NCI-H1436 (cell line): ENCODE data around the gene SNUPN.
A peak's percentile ranks its signal among the peaks of the same experiment; 100 is the strongest.
"Not testable (repeated sequence)": the region's sequence is repeated elsewhere in the genome, so short reads cannot be mapped to it uniquely, and the experiment has no call there.

Source experiments
- DNase-seq: peaks from one replicate; lab custom pipeline; 2025; lab: John Stamatoyannopoulos, UW

SNUPN gene

DNA sequence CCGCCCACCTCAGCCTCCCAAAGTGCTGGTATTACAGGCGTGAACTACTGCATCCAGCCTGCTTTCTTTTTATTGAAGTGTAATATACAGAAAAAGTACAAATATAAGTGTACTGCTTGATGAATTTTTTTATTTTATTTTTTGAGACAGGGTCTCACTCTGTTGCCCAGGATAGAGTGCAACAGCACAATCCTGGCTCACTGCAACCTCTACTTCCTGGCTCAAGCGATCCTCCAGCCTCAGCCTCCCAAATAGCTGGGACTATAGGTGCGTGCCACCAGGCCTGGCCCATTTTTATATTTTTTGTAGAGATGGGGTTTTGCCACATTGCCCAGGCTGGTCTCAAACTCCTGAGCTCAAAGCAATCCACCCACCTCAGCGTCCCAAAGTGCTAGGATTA, 42.6 kb downstream of the SNUPN start:
- not testable (repeated sequence) for DNase-seq

DNA sequence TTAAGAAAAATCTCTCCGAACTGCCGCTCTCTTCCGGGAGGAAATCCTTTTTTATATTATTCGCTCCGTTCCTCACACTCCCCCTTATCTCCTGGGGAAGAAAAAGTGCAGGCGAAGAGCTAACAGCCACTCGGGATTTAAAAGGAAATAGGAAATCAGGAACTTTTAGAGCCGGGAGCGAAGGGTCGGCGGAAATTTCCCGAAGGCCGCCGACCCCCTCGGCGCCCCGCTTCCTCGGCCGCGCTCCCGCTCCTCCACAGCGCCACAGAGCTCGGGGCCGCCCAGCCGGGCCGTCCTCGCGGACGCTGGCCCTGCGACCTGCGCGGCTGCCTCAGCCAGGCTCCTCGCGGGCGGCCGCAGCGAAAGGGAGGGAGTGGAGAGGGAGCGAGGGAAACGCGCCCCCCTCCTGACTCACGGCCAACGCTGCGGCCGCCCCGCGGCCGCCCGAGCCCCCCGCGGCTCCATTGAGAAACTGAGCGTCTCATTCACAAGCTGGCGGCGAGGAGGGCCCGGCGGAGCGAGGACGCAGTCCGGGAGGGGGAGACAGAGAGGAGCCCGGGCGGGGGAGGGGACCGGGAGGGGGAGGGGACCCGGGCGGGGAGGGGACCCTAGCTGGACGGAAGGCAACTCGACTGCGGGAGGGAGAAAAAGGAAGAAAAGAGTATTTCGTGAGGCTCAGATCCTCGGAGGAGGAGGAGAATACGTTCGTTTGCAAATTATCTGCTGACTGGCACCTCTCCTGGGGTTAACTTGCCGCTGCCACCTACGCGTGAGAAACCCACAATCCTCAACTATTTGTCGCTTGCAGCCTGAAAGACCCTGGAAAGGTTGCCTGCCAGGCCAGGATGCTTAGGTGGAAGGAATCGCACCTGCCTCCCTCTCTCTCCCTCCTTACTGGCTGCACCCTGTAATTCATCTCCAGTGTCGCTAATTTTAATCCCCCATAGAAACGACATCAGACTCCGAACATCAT, 46.3 kb downstream of the SNUPN start, which contains the start of gene PTPN9:
Gene PTPN9 (minus strand): TSS at position 368 of the 973 bp plus-strand sequence. CDS start 539 bp downstream, outside the sequence.
- DNase-seq = peak; percentile 65

DNA sequence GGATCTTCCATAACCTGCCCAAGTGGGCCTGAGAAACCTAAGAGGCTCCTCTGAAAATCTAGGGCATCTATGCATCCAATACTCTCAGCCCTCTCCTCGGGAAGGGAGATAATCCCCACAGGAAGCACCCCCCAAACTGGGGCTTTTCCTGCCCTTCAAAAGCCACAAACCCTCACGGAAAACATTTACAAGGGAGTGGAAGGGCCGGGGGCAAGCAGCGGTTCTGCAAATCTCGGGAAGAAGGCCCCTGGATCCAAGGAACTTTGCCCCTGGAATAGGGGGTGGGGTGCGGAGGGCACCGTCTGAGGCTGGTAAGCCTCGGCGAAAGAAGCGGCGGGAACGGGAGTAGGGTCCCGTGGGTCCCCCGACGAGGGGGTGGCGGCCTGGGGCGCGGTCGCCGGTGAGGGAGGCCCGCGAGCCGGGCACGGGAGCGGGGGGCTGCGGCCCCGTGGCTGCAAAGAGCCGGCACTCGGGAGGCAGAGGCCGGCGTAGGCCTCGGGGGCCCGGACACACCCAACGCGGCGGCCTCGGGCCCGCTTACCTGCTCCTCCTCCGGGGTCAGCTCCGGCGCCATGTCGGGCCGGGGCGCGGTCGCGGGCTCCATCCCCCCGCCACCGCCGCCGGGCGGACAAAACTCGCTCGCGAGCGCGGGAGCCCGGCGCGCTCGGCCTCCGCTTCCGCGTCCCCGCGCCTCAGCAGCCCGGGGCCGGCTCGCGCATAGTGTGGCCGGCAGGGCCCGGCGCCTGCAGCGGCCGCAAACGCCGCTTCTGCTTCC, 47.2 kb downstream of the SNUPN start:
- no peak for DNase-seq

GRCh38 chr15:75577401-75578172, 47.9 kb downstream of the SNUPN start:
- DNase-seq = no peak

DNA sequence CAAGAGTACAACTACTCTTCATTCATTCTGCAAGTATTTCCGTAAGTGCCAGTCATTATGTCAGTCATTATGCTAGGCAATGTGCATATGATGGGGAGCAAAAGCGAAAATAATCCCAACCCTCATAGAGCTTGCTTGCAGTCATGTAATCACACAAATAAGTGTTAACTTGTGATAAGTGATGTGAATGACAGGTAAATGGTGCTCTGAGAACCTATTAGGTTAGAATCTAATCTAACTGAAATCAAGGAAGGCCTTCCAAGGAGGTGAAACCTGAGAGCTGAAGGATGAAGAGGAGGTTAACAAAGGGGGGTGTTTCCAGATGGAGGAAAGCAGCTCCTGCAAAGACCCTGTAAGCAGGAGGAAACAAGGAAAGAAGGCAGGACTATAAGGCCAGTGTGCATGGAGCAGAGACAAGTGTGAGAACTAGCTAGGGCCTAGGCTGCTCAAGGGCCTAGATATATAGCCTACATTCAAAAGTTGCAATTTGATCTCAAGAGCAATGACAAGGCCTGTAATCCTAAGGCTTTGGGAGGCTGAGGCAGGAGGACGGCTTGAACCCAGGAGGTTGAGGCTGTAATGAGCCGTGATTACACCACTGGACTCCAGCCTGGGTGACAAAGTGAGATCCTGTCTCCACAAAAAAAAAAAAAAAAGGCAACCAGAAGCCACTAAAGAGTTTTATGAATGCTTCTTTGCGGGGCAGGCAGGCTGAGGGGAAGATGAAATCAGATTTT, 51.7 kb downstream of the SNUPN start:
- peak; percentile 21 for DNase-seq

- DNase-seq = no peak
Measured at GRCh38 chr15:75570126-75570845, 55.2 kb downstream of the SNUPN start.

GRCh38 chr15:75565062-75565970, 60.2 kb downstream of the SNUPN start:
- no peak for DNase-seq

DNA sequence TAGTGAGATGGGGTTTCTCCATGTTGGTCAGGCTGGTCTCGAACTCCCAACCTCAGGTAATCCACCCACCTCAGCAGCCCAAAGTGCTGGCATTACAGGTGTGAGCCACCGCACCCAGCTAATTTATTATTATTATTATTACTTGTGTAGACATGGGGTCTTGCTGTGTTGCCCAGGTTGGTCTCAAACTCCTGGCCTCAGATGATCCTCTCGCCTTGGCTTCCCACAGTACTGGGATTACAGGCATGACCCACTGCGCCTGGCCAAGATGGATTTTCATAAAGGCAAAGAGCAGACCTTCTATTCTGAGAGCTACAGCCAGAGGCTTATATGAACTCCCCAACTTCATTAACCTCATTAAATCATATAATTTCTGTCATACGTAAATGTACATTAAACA, 63.6 kb downstream of the SNUPN start:
- DNase-seq = no peak

GRCh38 chr15:75559360-75559759, 66.2 kb downstream of the SNUPN start:
- DNase-seq = not testable (repeated sequence)

GRCh38 chr15:75558955-75559354, 66.6 kb downstream of the SNUPN start:
- DNase-seq = not testable (repeated sequence)

GRCh38 chr15:75554717-75555116, 70.8 kb downstream of the SNUPN start:
- DNase-seq = no peak

DNA sequence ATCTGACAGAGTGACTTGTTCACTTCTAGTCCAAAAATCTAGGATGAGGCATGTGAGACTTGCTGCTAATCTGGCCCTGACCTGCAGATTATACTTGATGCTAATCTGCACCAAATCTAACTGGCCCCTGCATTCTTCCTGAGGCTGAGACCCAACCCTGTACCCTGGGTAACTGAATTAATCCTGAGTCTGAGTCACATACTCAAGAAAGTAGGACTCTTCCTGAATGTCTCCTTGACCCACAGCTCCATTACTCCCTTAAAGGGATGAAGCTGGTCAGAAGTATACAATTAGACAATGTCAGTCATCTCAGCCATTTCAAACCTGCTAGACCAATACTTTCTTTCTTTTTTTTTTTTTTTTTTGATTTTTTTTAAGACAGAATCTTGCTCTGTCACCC, 71.9 kb downstream of the SNUPN start:
- no peak for DNase-seq

- no peak for DNase-seq
Measured at GRCh38 chr15:75551091-75551490, 74.4 kb downstream of the SNUPN start.
